Memory B cell (primary cell): ENCODE data around the gene RRP1.
A peak's percentile ranks its signal among the peaks of the same experiment; 100 is the strongest.

Source experiments
- ATAC-seq: fragments of 150-1000 bp; cut with Tn5 transposase; 2 replicates; pipeline ENCODE4 v1.10.0; 2021; ENCODE audit warnings: low read depth, mild to moderate bottlenecking, moderate library complexity
- DNase-seq, 2 donors: peaks; one replicate each; pipeline ENCODE4 v3.0.0; 2022; ENCODE audit warnings: low spot score in 2 of 2
- H3K27ac Mint-ChIP-seq: one replicate; pipeline ENCODE4 v1.8.0; 2022; ENCODE audit warnings: mild to moderate bottlenecking, moderate library complexity, mixed read lengths
- H3K27me3 Mint-ChIP-seq: one replicate; pipeline ENCODE4 v1.8.0; 2022; ENCODE audit warnings: mixed read lengths
- H3K36me3 Mint-ChIP-seq: one replicate; pipeline ENCODE4 v1.8.0; 2022; ENCODE audit warnings: mild to moderate bottlenecking, mixed read lengths
- H3K4me1 Mint-ChIP-seq: one replicate; pipeline ENCODE4 v1.8.0; 2022; ENCODE audit warnings: mixed read lengths
- H3K4me3 Mint-ChIP-seq: one replicate; pipeline ENCODE4 v1.8.0; 2022; ENCODE audit warnings: mild to moderate bottlenecking, moderate library complexity, mixed read lengths
- H3K9me3 Mint-ChIP-seq: one replicate; pipeline ENCODE4 v1.8.0; 2022; ENCODE audit warnings: mixed read lengths

RRP1 gene

DNA sequence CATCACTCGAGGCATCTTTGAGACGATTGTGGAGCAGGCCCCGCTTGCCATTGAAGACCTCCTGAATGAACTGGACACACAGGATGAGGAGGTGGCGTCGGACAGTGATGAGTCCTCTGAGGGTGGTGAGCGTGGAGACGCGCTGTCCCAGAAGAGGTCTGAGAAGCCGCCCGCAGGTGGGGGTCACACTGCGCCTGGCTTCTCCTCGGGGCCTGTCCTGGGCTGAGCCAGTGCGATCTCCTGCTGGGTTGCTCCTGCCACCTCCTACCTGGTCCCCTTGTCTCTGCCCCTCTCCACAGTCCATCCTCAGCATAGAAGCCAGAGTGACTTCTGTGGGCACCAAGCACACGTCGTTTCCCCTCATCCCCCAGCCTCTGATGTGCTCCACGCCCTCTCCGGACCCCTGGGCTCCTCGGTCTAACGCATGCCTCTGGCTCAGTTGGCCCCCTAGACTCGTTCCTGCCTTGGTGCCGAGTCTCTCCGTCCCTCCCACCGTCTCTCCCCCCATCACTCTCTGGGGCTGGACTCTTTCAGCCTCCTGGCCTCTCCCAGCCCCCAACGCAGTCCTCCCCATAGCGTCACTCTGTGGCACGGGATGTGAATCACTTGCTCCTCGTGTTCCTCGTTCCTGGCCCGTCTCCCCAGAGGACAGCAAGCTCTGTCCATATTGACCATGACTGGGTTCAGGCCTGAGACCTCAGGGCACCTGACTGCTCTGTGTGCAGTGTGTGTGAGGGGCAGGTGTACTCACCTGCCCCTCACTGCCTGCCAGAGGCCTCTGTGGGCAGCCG lies 8.7 kb downstream of the RRP1 start:
- H3K9me3 Mint-ChIP-seq = no peaks in the 10 kb centered on the region
- H3K27ac Mint-ChIP-seq = no peak overlapping the region
- DNase-seq (no peak), ATAC-seq (no peak)
- peaks cover 47% of the 10 kb centered on the region for H3K36me3 Mint-ChIP-seq
- H3K27me3 Mint-ChIP-seq = no peaks in the 10 kb centered on the region
- peaks cover 2% of the 10 kb centered on the region for H3K4me1 Mint-ChIP-seq
- no peak overlapping the region for H3K4me3 Mint-ChIP-seq

DNA sequence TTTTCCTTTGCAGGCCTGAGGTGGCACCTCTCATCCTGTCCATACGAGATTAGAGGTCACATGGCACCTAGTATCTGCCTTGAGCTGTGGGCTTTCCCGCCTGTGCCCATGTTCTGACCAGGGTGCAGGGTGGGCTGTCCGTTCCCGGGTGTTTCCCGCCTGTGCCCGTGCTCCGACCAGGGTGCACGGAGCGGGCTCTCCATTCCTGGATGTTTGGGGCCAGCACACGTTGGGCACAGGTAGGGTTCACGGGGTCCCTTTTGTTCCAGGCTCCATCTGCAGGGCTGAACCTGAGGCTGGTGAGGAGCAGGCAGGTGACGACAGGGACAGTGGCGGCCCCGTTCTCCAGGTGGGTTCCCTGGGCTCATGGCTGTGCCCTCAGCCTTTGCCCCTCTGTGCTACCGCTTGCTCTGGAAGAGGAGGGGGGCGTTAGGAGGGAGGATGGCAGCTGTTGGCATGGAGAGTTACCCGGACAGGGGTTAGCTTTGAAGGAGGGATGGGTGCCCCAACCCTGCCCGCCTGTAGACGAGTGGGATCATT lies 10.0 kb downstream of the RRP1 start:
- Mint-ChIP-seq H3K4me1 (peaks cover 2% of the 10 kb centered on the region), H3K4me3 (no peak overlapping the region), H3K9me3 (no peaks in the 10 kb centered on the region), H3K27ac (no peak overlapping the region), H3K36me3 (peaks cover 49% of the 10 kb centered on the region), H3K27me3 (no peaks in the 10 kb centered on the region)
- ATAC-seq = no peak
- no peak for DNase-seq

DNA sequence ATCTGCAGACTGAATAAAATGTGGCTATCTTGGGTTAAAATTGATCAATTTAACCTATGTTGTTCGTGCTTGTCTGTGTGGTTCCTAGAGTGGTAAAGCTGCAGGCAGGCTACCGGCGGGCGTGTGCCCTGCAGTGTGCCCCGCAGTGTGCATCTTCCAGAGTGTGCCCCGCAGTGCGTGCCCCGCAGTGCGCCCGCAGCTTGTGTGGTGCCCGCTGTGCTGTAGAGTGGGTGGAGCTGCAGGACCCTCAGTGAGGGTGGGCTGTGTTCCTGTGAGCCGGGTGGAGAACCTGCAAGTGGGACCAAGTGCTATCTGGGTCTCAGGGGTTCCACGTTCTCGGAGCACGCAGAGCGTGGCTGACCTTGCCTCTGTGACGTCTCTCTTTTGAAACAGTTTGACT lies 10.7 kb downstream of the RRP1 start:
- Mint-ChIP-seq H3K27ac (no peak overlapping the region), H3K36me3 (peaks cover 46% of the 10 kb centered on the region), H3K9me3 (no peaks in the 10 kb centered on the region), H3K27me3 (no peaks in the 10 kb centered on the region), H3K4me3 (no peak overlapping the region), H3K4me1 (peaks cover 2% of the 10 kb centered on the region)
- no peak for ATAC-seq
- no peak for DNase-seq

DNA sequence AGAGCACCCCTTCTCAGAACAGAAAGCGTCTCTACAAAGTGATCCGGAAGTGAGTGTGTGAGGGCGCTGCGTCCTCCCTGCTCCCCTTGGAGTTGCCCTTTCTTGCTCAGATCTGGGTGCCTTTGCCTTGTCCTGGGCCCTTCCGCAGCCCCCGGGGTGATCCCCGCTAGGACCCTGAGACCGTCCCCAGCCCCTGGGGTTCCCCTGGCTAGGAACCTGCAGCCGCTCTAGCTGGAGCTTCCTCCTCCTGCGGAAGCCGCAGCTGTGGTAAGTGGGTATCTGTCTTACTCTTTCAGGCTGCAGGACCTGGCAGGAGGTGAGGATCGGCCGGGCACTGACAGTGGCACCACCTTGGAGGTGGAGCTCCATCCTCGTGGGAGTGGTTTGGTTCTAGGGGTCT lies 11.2 kb downstream of the RRP1 start:
- H3K9me3 Mint-ChIP-seq = no peaks in the 10 kb centered on the region
- H3K27ac Mint-ChIP-seq = no peak overlapping the region
- DNase-seq (no peak), ATAC-seq (no peak)
- H3K4me1 Mint-ChIP-seq = peaks cover 5% of the 10 kb centered on the region
- H3K4me3 Mint-ChIP-seq = no peak overlapping the region
- H3K36me3 Mint-ChIP-seq = peaks cover 44% of the 10 kb centered on the region
- no peaks in the 10 kb centered on the region for H3K27me3 Mint-ChIP-seq

DNA sequence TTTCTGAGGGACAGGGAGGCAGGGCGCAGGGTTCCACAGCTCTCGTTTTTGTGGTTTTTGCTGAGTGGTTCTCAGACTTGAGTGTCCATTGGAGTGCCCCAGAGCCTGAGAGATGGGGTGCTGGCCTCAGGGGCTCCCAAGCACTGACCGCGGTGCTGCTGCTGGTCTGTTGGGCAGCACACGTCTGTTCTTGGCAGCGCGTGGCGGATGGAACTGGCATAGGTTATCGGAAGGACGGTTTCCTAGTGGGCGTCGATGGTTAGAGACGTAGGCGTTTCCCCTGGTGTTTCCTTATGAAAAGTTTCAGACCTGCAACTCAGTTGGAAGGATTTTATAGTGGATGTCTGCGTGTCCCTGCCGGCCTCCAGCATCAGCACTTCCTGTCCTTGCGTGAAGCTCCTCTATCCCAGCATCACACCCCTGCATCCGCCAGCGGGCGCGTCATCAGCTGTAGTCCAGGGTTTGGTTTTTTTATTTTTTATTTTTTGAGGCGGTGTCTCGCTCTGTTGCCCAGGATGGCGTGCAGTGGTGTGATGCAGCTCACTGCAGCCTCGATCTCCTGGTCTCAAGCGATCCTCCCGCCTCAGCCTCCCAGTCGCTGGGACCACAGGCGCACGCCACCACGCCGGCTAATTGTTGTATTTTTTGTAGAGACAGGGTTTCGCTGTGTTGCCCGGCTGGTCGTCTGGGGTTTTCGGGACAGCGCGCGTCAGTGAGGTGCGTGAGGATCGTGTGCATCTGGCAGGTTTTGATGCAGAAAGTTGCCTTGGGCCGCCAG lies 11.8 kb downstream of the RRP1 start:
- ATAC-seq (no peak), DNase-seq (no peak)
- Mint-ChIP-seq H3K4me3 (no peak overlapping the region), H3K36me3 (peaks cover 44% of the 10 kb centered on the region), H3K4me1 (peaks cover 12% of the 10 kb centered on the region), H3K9me3 (no peaks in the 10 kb centered on the region), H3K27ac (no peak overlapping the region), H3K27me3 (no peaks in the 10 kb centered on the region)

DNA sequence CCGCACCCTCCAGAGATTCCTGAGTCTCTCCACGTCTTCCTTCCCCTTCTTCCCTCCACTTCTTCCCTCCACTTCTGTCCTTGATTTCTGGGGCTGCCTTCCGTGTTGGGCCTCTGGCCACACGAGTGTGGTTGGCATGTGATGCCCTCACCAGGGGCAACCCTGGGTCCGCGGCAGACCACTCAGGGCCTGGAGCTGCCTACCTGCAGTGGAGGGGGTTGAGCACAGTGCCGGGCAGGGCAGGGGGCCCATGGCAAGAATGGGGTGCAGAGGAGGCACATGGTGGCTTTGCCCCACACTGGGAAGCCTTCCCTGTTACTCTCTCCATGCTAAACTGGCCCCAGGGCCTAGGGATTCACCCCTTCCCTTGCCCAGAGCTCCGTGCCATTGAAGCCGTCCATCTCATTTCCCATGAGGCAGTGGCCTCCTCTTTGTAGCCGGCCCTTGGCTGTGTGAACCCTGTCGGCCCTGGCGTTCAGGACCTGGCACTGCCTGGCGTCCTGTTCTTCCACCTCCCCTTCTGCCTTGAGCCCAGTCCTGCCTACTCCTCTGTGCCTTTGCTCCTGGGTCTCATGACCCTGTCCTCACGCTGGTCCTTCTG lies 13.4 kb downstream of the RRP1 start:
- peaks cover 21% of the 10 kb centered on the region for H3K4me1 Mint-ChIP-seq
- H3K4me3 Mint-ChIP-seq = no peak overlapping the region
- no peak overlapping the region for H3K27ac Mint-ChIP-seq
- ATAC-seq (no peak), DNase-seq (no peak)
- no peaks in the 10 kb centered on the region for H3K9me3 Mint-ChIP-seq
- H3K36me3 Mint-ChIP-seq = peaks cover 34% of the 10 kb centered on the region
- peaks cover 2% of the 10 kb centered on the region for H3K27me3 Mint-ChIP-seq

DNA sequence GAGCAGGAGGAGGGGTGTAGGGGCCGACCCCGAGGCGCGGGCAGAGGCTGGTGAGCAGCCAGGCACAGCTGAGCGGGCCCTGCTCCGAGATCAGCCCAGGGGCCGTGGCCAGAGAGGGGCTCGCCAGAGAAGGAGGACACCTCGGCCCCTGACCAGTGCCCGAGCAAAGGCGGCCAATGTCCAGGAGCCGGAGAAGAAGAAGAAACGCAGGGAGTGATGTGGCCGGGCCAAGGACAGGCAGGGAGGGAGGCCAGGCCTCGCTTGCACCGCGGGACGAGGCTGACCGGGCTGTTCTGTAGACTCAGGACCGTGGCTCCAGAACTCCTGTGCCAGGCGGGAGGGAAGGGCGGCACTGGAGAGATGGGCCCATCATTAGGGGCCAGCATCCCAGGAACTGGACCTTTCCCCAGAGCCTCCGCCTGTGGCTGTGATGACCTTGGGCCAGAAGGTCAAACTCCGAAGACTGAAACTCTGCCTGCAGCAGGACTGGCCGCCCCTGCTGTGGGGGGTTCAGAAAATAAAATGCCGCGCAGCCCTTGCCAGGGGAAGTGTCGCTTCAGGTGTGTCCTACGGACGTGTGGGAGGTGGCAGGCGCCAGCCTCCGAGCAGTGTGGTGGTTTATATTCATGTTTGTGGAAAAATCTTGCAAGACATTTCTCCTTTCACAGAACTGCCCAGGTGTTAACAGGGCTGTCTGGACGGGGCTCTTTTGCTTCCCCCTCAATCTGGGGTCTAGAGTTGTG lies 14.4 kb downstream of the RRP1 start:
- no peak overlapping the region for H3K4me3 Mint-ChIP-seq
- no peak overlapping the region for H3K27ac Mint-ChIP-seq
- H3K27me3 Mint-ChIP-seq = peaks cover 2% of the 10 kb centered on the region
- ATAC-seq (no peak), DNase-seq (no peak)
- H3K4me1 Mint-ChIP-seq = peaks cover 19% of the 10 kb centered on the region
- H3K36me3 Mint-ChIP-seq = peaks cover 27% of the 10 kb centered on the region
- H3K9me3 Mint-ChIP-seq = no peaks in the 10 kb centered on the region

DNA sequence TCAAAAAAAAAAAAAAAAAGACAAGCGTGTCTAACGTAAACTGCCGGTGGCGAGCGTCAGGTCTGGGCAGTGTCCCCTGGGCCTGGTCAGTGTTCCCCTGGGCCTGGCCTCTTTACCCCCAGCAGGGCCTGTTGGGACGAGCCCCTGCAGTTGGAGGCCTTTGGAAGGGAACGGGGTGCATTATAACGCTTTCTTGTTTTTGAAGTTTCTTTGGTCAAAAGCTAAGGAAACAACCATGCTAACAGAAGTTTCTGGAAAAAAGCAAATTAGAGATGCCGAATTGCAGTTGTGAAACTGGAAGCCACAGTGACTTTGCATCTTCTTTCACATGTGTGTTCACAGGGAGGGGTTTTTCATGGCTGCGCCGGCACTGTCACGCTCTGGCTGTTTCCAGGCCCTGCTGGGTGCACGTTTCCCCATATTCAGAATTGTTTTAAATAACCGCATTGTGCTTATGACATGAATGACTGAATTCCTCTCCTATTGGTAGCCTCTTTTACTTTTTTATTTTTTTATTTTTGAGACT lies 16.0 kb downstream of the RRP1 start:
- Mint-ChIP-seq H3K36me3 (peaks cover 20% of the 10 kb centered on the region), H3K27ac (peak overlapping the region; percentile 45), H3K27me3 (peaks cover 5% of the 10 kb centered on the region), H3K4me3 (peak overlapping the region; percentile 56), H3K9me3 (no peaks in the 10 kb centered on the region), H3K4me1 (peaks cover 21% of the 10 kb centered on the region)
- ATAC-seq (peak; percentile 99), DNase-seq (peak; percentile 67 to 84)

DNA sequence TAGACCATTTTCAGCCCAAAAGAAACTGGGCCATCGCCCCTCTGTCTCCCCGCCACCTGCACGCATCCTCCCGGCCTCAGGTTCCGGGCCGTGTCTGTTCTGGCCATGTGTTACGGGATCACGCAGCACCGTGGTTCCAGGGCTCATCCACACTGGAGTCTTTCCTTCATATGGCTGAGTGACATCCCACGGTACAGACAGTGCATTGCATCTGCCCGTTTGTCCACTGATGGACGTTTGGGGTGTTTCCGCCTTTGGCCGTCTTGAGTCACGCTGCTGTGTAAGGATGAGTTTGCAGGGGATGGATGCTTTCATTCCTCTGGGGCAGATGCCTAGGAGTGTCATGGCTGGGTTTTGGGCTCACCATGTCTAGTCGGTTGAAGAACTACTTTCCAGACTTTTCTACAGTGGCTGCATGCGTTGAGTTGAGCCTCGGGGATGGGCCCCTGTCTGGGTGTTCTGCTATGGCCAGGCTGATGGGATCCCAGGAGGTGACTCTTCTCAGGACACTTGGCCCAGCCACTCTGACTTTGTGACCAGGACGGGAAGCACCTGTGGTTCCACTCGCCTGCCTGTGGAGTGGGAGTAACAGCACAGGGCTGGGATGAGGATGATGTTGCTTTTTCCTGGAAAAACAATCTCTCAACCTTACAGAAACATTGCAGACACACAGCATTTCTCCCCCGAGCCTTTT lies 16.8 kb downstream of the RRP1 start:
- ATAC-seq (no peak), DNase-seq (no peak)
- H3K27ac Mint-ChIP-seq = peak overlapping the region; percentile 45
- peaks cover 14% of the 10 kb centered on the region for H3K36me3 Mint-ChIP-seq
- H3K27me3 Mint-ChIP-seq = peaks cover 11% of the 10 kb centered on the region
- H3K4me1 Mint-ChIP-seq = peaks cover 27% of the 10 kb centered on the region
- peak overlapping the region; percentile 56 for H3K4me3 Mint-ChIP-seq
- no peaks in the 10 kb centered on the region for H3K9me3 Mint-ChIP-seq

DNA sequence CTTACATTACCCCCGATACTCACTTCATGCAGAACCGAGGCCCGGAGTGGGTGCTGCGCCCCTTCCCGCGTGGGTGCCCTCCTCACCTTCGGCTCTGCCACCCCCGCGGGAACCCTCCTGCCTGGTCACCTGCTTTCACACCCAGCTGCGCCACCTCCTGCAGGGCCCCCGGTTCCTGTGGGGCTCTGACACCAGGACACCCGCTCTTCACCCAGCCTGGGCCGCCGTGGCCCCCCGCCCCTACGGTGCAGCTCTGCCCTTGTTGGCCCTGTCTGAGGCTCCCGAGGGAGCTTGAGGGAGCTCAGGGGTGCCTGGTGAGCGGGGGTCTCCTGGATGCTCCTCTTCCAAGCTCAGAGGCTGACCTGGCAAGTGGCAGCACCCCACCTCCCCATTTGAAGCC lies 19.0 kb downstream of the RRP1 start:
- DNase-seq (no peak), ATAC-seq (no peak)
- peaks cover 32% of the 10 kb centered on the region for H3K4me1 Mint-ChIP-seq
- peaks cover under 1% of the 10 kb centered on the region for H3K36me3 Mint-ChIP-seq
- peaks cover 16% of the 10 kb centered on the region for H3K27me3 Mint-ChIP-seq
- H3K9me3 Mint-ChIP-seq = no peaks in the 10 kb centered on the region
- H3K27ac Mint-ChIP-seq = no peak overlapping the region
- no peak overlapping the region for H3K4me3 Mint-ChIP-seq

DNA sequence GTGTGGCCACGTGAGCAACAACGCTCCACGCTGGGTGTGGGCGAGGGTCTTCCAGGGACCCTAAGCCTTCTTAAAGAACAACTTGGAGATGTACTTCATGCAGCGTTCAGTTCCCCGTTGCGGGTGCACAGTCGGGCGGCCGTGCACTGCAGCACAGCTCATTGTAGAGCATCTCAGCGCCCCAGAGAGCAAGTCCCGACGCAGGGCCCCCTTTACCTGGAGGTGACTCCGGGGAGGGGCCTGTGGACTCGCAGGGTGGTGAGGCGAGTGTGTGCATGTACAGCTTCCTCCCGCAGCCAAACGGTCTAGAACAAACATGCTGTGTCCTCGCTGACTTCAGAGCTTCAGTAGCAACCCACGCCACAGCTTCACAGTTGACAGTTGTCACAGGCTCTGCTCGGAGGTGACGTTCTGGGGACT lies 19.5 kb downstream of the RRP1 start:
- H3K27ac Mint-ChIP-seq = no peak overlapping the region
- DNase-seq = no peak
- H3K9me3 Mint-ChIP-seq = no peaks in the 10 kb centered on the region
- peaks cover 16% of the 10 kb centered on the region for H3K27me3 Mint-ChIP-seq
- H3K4me1 Mint-ChIP-seq = peaks cover 32% of the 10 kb centered on the region
- no peak for ATAC-seq
- H3K36me3 Mint-ChIP-seq = no peaks in the 10 kb centered on the region
- H3K4me3 Mint-ChIP-seq = no peak overlapping the region

DNA sequence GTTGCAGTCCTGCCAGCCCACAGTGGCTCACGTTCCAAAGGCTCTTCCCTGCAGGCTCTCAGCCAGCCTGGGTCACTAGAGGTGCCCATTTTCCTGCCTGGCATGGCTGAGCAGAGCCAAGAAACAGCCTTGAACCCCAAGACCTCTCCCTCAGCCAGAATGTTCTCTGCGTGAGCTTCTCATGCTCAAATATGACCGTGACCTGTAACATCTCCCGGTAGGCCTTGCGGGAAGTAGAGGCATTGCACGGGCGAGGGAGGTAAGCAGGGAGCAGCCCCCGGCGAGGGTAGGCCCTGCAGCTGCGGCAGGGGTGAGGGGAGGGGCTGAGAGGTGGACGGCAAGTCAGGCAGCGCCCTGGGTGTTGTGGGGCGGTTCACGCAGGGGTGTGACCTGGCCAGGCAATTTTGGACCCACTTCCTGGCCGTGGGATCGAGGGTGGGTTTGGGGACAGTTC lies 20.0 kb downstream of the RRP1 start:
- peaks cover 32% of the 10 kb centered on the region for H3K4me1 Mint-ChIP-seq
- H3K27me3 Mint-ChIP-seq = peaks cover 16% of the 10 kb centered on the region
- DNase-seq (no peak), ATAC-seq (no peak)
- no peak overlapping the region for H3K27ac Mint-ChIP-seq
- H3K36me3 Mint-ChIP-seq = no peaks in the 10 kb centered on the region
- no peaks in the 10 kb centered on the region for H3K9me3 Mint-ChIP-seq
- no peak overlapping the region for H3K4me3 Mint-ChIP-seq
